SH-SY5Y (cell line): ENCODE data around the gene PPARD.

Source experiments
- GATA2 ChIP-seq: IDR thresholded peaks from 2 replicates; pipeline ENCODE4 v1.6.1; 2011; ENCODE audit warnings: mild to moderate bottlenecking, low read depth, low read length
- GATA3 ChIP-seq: IDR thresholded peaks from 2 replicates; pipeline ENCODE4 v1.6.1; 2011; ENCODE audit warnings: low read depth, mild to moderate bottlenecking, low read length, moderate library complexity

- TF ChIP-seq GATA2 = no peak
- no peak for TF ChIP-seq GATA3
These were observed 21.0 kb downstream of the PPARD start for GRCh38 chr6:35363293-35363750.
